HG03066 (cell line): ENCODE measurements around the gene TRAPPC14.

Experiments
- ATAC-seq: cut with Tn5 transposase; IDR thresholded peaks from one replicate; pipeline ENCODE4 v1.9.1; 2021; ENCODE audit warnings: low read depth; ENCODE audit not compliant: unreplicated experiment

The TRAPPC14 gene

GRCh38 chr7:100127866-100128636 is 30.5 kb downstream of the TRAPPC14 start:
- ATAC-seq: no peak

GRCh38 chr7:100126931-100127865 is 31.3 kb downstream of the TRAPPC14 start, which contains the start of gene MBLAC1:
Gene MBLAC1, plus strand, starts transcription at chr7:100126967. Its CDS starts 429 bp downstream, at chr7:100127396.
- ATAC-seq: peak; percentile 51

GRCh38 chr7:100126239-100126930 is 32.1 kb downstream of the TRAPPC14 start:
- ATAC-seq: peak; percentile 23

- ATAC-seq: no peak
These were observed 34.0 kb downstream of the TRAPPC14 start for GRCh38 chr7:100124301-100125230.

DNA sequence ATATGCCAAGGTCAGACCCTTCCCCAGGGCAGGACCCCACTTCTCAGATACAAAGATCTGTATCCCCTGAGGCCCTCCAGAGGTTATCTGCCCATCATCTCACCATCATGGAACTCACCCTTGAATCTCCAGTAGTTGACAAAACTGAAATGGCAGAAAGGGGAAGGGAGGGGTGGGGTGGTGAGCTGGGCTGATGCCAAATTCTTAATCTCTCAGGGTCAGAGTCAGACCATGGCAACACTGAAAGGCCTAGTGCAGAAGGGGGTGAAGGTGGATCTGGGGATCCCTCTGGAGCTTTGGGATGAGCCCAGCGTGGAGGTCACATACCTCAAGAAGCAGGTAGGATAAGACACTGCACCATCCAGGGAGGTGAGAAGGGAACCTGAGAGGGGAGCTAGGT is 36.0 kb downstream of the TRAPPC14 start:
- ATAC-seq: no peak

GRCh38 chr7:100122067-100122466 is 36.5 kb downstream of the TRAPPC14 start:
- ATAC-seq: no peak

GRCh38 chr7:100120733-100121036 is 37.8 kb downstream of the TRAPPC14 start:
- ATAC-seq: no peak

GRCh38 chr7:100119970-100120732 is 38.4 kb downstream of the TRAPPC14 start:
- ATAC-seq: peak; percentile 37

DNA sequence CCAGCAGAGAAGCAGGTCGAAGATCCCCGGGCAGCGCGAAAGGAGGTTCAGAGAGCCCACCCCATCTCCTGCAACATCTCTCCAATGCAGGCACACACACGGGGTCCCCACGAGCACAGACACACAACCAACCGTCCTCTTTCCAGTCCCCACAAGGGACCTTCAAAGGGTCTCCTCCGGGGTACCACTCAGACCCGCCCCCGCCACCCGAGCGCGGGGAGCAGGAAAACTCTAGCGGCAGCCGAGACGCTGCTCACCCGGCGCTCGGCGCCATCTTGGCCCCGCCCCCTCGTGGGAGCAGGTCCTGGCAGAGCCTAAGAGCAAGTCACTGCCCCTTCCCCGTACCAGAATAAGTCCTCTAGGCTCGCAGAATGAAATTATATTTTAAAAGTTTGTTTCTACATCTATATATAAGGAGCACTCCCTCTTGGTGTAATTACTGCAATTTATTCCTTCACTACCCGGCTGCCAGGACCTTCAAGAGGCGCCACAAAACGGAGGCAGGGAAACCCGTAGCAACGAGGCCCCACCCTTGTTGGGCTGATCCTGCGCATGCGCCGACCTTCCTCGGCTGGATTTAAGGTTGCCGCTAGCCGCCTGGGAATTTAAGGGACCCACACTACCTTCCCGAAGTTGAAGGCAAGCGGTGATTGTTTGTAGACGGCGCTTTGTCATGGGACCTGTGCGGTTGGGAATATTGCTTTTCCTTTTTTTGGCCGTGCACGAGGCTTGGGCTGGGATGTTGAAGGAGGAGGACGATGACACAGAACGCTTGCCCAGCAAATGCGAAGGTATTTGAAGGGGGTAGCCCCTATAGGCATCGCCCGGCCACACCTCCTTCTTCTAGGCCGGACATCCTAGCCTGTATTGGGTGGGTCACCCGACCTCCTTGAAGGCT is 39.2 kb downstream of the TRAPPC14 start, which contains the start of the genes CNPY4 and TAF6:
Gene CNPY4, plus strand, starts transcription at position 563 of the 898 bp plus-strand sequence. Its CDS starts 111 bp downstream, at position 674.
Gene TAF6, minus strand, starts transcription at position 287 of the 898 bp plus-strand sequence. CDS start 5,149 bp downstream, outside the sequence.
- ATAC-seq: peak; percentile 71

- ATAC-seq: no peak
These were observed 40.0 kb downstream of the TRAPPC14 start for GRCh38 chr7:100118388-100119071.

DNA sequence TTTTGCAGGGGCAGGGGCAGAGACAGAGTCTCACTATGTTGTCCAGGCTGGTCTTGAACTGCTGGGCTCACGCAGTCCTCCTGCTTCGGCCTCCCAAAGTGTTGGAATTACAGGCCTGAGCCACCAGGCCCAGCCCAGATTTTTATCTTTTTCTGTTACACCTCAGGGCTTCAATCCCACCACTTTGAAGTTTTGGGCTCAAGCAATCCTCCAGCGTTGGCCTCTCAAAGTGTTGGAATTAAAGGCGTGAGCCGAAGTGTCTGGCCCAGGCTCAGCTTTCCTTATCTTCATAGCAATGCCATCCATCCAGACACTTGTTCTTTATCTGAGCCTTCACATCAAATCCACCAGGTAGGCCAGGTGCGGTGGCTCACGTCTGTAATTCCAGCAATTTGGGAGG is 43.5 kb downstream of the TRAPPC14 start:
- ATAC-seq: no peak

DNA sequence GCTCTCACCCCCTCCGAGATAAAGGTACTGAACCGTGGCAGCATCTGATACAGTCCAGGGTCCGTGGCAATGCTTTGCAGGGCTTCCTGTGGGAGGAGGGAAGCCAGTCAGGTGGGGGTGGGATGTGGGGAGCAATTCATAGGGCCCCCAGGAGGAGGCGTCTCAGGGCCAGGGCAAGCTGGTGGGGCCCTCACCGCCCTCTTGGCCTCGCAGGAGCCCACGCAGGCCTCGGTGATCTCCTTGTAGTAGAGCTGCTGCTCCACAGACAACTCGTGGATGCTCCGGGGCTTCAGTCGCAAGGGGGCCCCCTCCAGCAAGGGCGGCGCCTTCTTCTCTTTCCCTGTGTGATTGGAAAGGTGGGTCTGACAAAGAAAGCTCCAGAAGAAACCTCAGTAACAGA is 46.6 kb downstream of the TRAPPC14 start:
- no peak for ATAC-seq

DNA sequence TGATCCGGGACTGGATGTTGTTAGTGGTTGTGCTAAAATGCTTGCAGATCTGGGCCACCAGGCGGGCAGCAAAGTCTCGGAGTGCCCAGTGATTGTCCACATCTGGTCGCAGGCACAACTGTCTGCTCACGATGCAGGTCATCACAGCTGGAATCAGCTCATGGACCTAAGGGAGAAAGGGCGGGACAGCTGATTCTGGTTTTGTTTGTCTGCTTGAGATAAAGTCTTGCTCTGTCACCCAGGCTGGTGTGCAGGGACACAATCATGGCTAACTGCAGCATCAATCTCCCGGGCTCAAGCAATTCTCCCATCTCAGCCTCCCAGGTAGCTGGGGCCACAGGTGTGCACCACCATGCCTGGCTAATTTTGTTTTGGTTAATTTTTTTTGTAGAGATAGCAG is 47.4 kb downstream of the TRAPPC14 start:
- no peak for ATAC-seq

DNA sequence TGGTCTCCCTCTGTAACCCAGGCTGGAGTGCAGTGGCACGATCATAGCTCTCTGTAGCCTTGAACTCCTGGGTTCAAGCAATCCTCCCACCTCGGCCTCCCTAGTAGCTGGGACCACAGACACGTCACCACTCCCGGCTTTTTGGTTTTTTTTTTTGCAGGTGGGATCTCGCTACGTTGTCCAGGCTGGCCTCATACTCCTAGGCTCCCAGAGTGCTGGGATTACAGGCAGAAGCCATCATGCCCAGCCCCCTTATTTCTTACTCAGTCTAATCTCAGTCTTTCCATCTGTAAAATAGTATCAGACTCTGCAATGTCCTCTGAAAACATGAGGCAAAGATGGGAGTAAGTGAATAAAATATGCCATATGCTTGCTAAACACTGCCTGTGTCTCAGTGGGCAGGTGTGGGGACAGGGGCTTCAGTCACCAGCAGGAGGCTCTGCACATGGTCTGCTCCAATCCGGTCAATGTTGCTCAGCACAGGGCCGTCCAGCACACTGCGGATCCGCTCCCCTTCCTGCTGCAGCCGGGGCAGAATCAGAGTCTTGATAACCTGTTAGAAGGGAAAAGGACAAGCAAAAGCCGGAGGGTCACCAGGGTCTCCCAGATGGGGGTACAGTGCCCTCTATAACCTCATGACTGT is 48.9 kb downstream of the TRAPPC14 start:
- ATAC-seq: no peak

- no peak for ATAC-seq
These were observed 50.6 kb downstream of the TRAPPC14 start for GRCh38 chr7:100107890-100108289.

DNA sequence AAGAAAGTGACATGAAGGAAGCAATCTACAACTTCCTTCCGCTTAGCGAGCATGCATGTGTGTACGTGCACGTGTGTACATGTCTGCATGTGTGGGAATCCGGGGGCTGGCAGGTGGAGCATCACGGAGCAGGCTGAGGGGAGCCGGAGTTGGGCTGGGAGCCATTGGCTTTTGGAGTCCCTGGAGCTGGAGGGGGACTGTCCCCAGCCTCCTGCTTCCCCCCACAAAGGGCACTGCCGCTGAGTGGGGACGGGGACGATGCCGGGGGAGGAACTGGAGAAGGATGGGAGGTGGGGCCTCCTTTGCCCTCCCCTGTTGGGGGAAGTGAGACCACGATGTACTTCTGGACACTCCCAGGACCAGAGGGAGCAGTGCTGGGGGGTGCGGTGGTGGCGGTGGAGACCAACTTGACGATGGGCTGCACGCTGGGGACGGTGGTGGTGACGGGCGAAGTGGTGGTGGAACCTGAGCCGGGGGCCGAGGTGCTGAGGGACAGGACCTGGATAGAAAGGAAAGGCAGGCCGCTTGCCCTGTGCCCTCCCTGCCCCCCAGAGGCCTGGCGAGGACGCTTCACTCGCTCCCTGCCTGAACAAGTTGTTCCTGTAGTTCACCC is 51.3 kb downstream of the TRAPPC14 start:
- no peak for ATAC-seq
